GM12872 (cell line): ENCODE data around the gene FBLN5.

Source experiments
- CTCF ChIP-seq: IDR thresholded peaks from 3 replicates; pipeline ENCODE4 v1.5.1; 2011; ENCODE audit warnings: low read depth, mild to moderate bottlenecking, low read length, moderate library complexity; ENCODE audit not compliant: insufficient read depth

Gene FBLN5

GRCh38 chr14:91945751-91946621, 1.5 kb downstream of the FBLN5 start:
- no peak for TF ChIP-seq CTCF

- TF ChIP-seq CTCF: no peak
These were observed 4.5 kb downstream of the FBLN5 start for GRCh38 chr14:91942946-91943345.

GRCh38 chr14:91942128-91942527, 5.4 kb downstream of the FBLN5 start:
- TF ChIP-seq CTCF: no peak

- TF ChIP-seq CTCF: no peak
These were observed 7.3 kb downstream of the FBLN5 start for GRCh38 chr14:91940209-91940608.

- no peak for TF ChIP-seq CTCF
These were observed 11.9 kb downstream of the FBLN5 start for GRCh38 chr14:91935586-91935985.

- TF ChIP-seq CTCF: no peak
These were observed 12.8 kb downstream of the FBLN5 start for GRCh38 chr14:91934554-91935285.

GRCh38 chr14:91931478-91932088, 15.9 kb downstream of the FBLN5 start:
- no peak for TF ChIP-seq CTCF
